K562 (cell line): ENCODE results near the gene MEIKIN. TPM values are rescaled to one million over a fixed set of nuclear protein-coding genes. Genes with fewer than 3 reads are reported as not detected.
A peak's percentile ranks its signal among the peaks of the same experiment; 100 is the strongest.

Source experiments
- ATAC-seq: fragments of 200-7000 bp; cut with Tn5 transposase; 3 replicates; pipeline ENCODE4 v1.9.1; 2020; ENCODE audit warnings: moderate library complexity
- BruUV-seq: library from RNA; stranded (reverse); fragments of 400-500 nt; replicated peaks from 2 replicates; lab custom pipeline; 2021; lab: Mats Ljungman, UMichigan
- CTCF ChIA-PET: fragments of 300-600 bp; formaldehyde crosslinking; extraction: SDS; loops from one replicate; lab custom pipeline; 2021; ENCODE audit warnings: low intra/inter-chr PET ratio; lab: Yijun Ruan, JAX
- POLR2A ChIA-PET: fragments of 300-600, 350-650 bp; sonication (Branson Sonifier 250); formaldehyde crosslinking; extraction: SDS; loops from one replicate; lab custom pipeline; 2021; ENCODE audit warnings: antibody characterized with exemption, inconsistent platforms; lab: Yijun Ruan, JAX
- DNase-seq, 4 experiments: peaks; one replicate each; pipeline versions ENCODE4 v3.0.0 to v3.0.0-alpha.2; 2011 to 2018; ENCODE audit warnings: low spot score in 3 of 4, mixed read lengths in 3 of 4; ENCODE audit errors: extremely low read depth in 1 of 4
- FAIRE-seq: peaks from 2 replicates; lab custom pipeline; 2011; peaks lifted over from hg19 to GRCh38; lab: Jason Lieb, UNC
- H2AFZ ChIP-seq: 2 replicates; pipeline ENCODE4 v1.6.0; 2011; ENCODE audit warnings: low read depth, low read length, control low read depth, inconsistent platforms
- H3K27ac ChIP-seq: fragments of 200-600 bp; 3 replicates; pipeline ENCODE4 v1.8.0; 2011; ENCODE audit warnings: low read depth, mild to moderate bottlenecking, control low read depth, inconsistent platforms, low read length, moderate library complexity, mixed read lengths; ENCODE audit errors: extremely low read depth
- H3K27me3 ChIP-seq, 2 experiments: fragments of 300-600 bp in 1 of 2; 2 replicates in 1 of 2; 3 replicates in 1 of 2; pipeline versions ENCODE4 v1.6.0 to v1.8.0; 2011; ENCODE audit warnings: inconsistent platforms in 2 of 2, low read length in 2 of 2, mild to moderate bottlenecking in 1 of 2, mixed read lengths in 1 of 2, moderate library complexity in 1 of 2; ENCODE audit not compliant: control insufficient read depth in 2 of 2, insufficient read depth in 2 of 2
- H3K36me3 ChIP-seq: fragments of 300-600 bp; 3 replicates; pipeline ENCODE4 v1.8.0; 2011; ENCODE audit warnings: mild to moderate bottlenecking, low read length, inconsistent platforms; ENCODE audit not compliant: control insufficient read depth, insufficient read depth
- H3K4me1 ChIP-seq, 2 experiments: fragments of 200-600 bp in 1 of 2; replicated peaks in 1 of 2; 2 replicates in 1 of 2; 3 replicates in 1 of 2; pipeline versions ENCODE4 v1.5.1 to v1.8.0; 2011; ENCODE audit warnings: inconsistent platforms in 2 of 2, low read length in 2 of 2, mild to moderate bottlenecking in 1 of 2, mixed read lengths in 1 of 2, moderate library complexity in 1 of 2; ENCODE audit not compliant: control insufficient read depth in 2 of 2, insufficient read depth in 2 of 2
- H3K4me2 ChIP-seq: 2 replicates; pipeline ENCODE4 v1.6.1; 2011; ENCODE audit warnings: low read length, control low read depth, inconsistent platforms, mixed read lengths; ENCODE audit not compliant: insufficient read depth
- H3K4me3 ChIP-seq: fragments of 200-600 bp; sonication (generic), shearing (Covaris generic); 2 replicates; pipeline ENCODE4 v1.5.1; 2016; ENCODE audit warnings: control low read depth, inconsistent platforms
- H3K79me2 ChIP-seq: fragments of 200-600 bp; 3 replicates; pipeline ENCODE4 v1.8.0; 2011; ENCODE audit warnings: low read length, inconsistent platforms; ENCODE audit not compliant: control insufficient read depth, insufficient read depth
- H3K9ac ChIP-seq, 2 experiments: 2 replicates each; pipeline versions ENCODE4 v1.6.0 to v1.6.1; 2011; ENCODE audit warnings: low read depth in 2 of 2, low read length in 2 of 2, control low read depth in 1 of 2, inconsistent platforms in 1 of 2, mild to moderate bottlenecking in 1 of 2, mixed read lengths in 1 of 2; ENCODE audit not compliant: insufficient read depth in 1 of 2
- H3K9me1 ChIP-seq: one replicate; pipeline ENCODE4 v1.6.0; 2011; ENCODE audit warnings: inconsistent platforms, mild to moderate bottlenecking, low read length, moderate library complexity; ENCODE audit not compliant: control insufficient read depth, insufficient read depth
- H3K9me3 ChIP-seq: replicated peaks from 2 replicates; pipeline ENCODE4 v1.5.1; 2011; ENCODE audit warnings: low read depth, low read length, inconsistent platforms; ENCODE audit not compliant: control insufficient read depth, insufficient read depth
- H4K20me1 ChIP-seq: replicated peaks from 2 replicates; pipeline ENCODE4 v1.6.1; 2011; ENCODE audit warnings: low read length, inconsistent platforms, mixed read lengths; ENCODE audit not compliant: control insufficient read depth, insufficient read depth
- BCOR ChIP-seq: fragments of 450-650 bp; IDR thresholded peaks from 2 replicates; pipeline ENCODE4 v1.6.1; 2016
- CBX1 ChIP-seq: sonication (generic); IDR thresholded peaks from 2 replicates; pipeline ENCODE4 v1.6.1; 2016; ENCODE audit warnings: antibody characterized with exemption, low read depth, mild to moderate bottlenecking
- GABPB1 ChIP-seq: sonication (generic); formaldehyde crosslinking; IDR thresholded peaks from 2 replicates; pipeline ENCODE4 v1.8.0; 2022; ENCODE audit warnings: mild to moderate bottlenecking, missing genetic modification reagents
- HDAC6 ChIP-seq: IDR thresholded peaks from 2 replicates; pipeline ENCODE4 v1.6.1; 2012; ENCODE audit warnings: low read depth, mild to moderate bottlenecking, control low read depth, inconsistent platforms, low read length, moderate library complexity
- KLF10 ChIP-seq: fragments of 250-450 bp; sonication (Bioruptor Pico); IDR thresholded peaks from 2 replicates; pipeline ENCODE4 v1.6.1; 2021; ENCODE audit warnings: matching md5 sums
- NR2C2 ChIP-seq, 2 experiments: fragments of 200-800 bp in 1 of 2; sonication (Bioruptor generic) in 1 of 2; sonication (generic) in 1 of 2; formaldehyde crosslinking in 1 of 2; IDR thresholded peaks; 2 replicates each; pipeline versions ENCODE4 v1.6.1 to v1.8.0; 2016 to 2022; ENCODE audit warnings: mild to moderate bottlenecking in 1 of 2, missing compliant biosample characterization in 1 of 2, missing genetic modification characterization in 1 of 2, missing genetic modification reagents in 1 of 2
- RNF2 ChIP-seq: sonication (generic); IDR thresholded peaks from 2 replicates; pipeline ENCODE4 v1.6.1; 2016
- TCF3 ChIP-seq: sonication (generic); formaldehyde crosslinking; IDR thresholded peaks from 2 replicates; pipeline ENCODE4 v1.4.0; 2020; ENCODE audit warnings: mild to moderate bottlenecking, missing genetic modification reagents
- TEAD1 ChIP-seq, 2 experiments: fragments of 450-650 bp in 1 of 2; sonication (generic) in 1 of 2; formaldehyde crosslinking; IDR thresholded peaks; 2 replicates each; pipeline versions ENCODE4 v1.4.0 to v1.8.0; 2020 to 2022; ENCODE audit warnings: mild to moderate bottlenecking in 2 of 2, missing genetic modification reagents in 1 of 2
- ZNF12 ChIP-seq: sonication (generic); formaldehyde crosslinking; IDR thresholded peaks from 2 replicates; pipeline ENCODE4 v1.4.0; 2020; ENCODE audit warnings: mild to moderate bottlenecking, missing genetic modification reagents
- ZNF232 ChIP-seq: sonication (generic); formaldehyde crosslinking; IDR thresholded peaks from 2 replicates; pipeline ENCODE4 v1.8.0; 2022; ENCODE audit warnings: mild to moderate bottlenecking, missing genetic modification reagents
- WGBS: fragments of 100-300 bp; shearing (Covaris generic); methylation state at CpG from one replicate; pipeline ENCODE4 v1.1.6; 2016; ENCODE audit warnings: low coverage, mixed read lengths; ENCODE audit not compliant: insufficient coverage; ENCODE audit errors: missing lambda C conversion rate; 5-methylcytosine and 5-hydroxymethylcytosine counted together
- in situ Hi-C: fragments of 300-500 bp; cut with MboI; formaldehyde crosslinking; loops from 4 replicates; pipeline ENCODE4 v1.15.0; 2018; ENCODE audit warnings: inconsistent platforms, mixed read lengths
- intact Hi-C: fragments of 100-400 bp; cut with micrococcal nuclease; formaldehyde crosslinking; loops from 2 replicates; pipeline ENCODE4 v1.14.2; 2022
- polyA plus RNA-seq, 8 experiments: library from polyadenylated mRNA; depleted of rRNA in 4 of 8; stranded (reverse) in 5 of 8; unstranded in 3 of 8; fragments of >200 nt; fragmentation: Nextera tagmentation in 2 of 8; fragmentation: Illumina TruSeq in 1 of 8; extraction: Ambion mirVana in 2 of 8; extraction: Trizol in 1 of 8; gene quantifications; 2 replicates each; pipeline versions ENCODE4 v1.2.1 to v1.2.3, GENCODE V29; 2011 to 2014; ENCODE audit warnings: inconsistent platforms in 1 of 8, missing spikeins in 1 of 8
- total RNA-seq, 7 experiments: library from RNA; depleted of rRNA in 6 of 7; stranded (reverse); fragments of >200 nt in 6 of 7; fragmentation: Illumina TruSeq in 2 of 7; extraction: Trizol in 2 of 7; gene quantifications; 2 replicates each; pipeline versions ENCODE4 v1.2.1 to v1.2.3, GENCODE V29; 2011 to 2021; ENCODE audit warnings: low replicate concordance in 1 of 7
- TF ChIP-seq, protein P1 (sequence below): sonication (generic); formaldehyde crosslinking; IDR thresholded peaks from 2 replicates; pipeline ENCODE4 v1.8.1; 2022; ENCODE audit warnings: missing genetic modification reagents
- TF ChIP-seq, protein P2 (sequence below): fragments of 250-450 bp; sonication (Bioruptor Pico); IDR thresholded peaks from 2 replicates; pipeline ENCODE4 v1.8.0; 2022; ENCODE audit warnings: moderate library complexity, mild to moderate bottlenecking, inconsistent platforms
- TF ChIP-seq, protein P3 (sequence below): sonication (generic); formaldehyde crosslinking; IDR thresholded peaks from 2 replicates; pipeline ENCODE4 v1.8.1; 2023; ENCODE audit warnings: mild to moderate bottlenecking, missing genetic modification reagents
- TF ChIP-seq, protein P4 (sequence below): fragments of 450-650 bp; formaldehyde crosslinking; IDR thresholded peaks from 2 replicates; pipeline ENCODE4 v1.4.0; 2020; ENCODE audit warnings: mild to moderate bottlenecking, moderate library complexity
- TF ChIP-seq, protein P5 (sequence below): IDR thresholded peaks from 2 replicates; pipeline ENCODE4 v1.6.1; 2016; ENCODE audit warnings: missing genetic modification characterization, missing compliant biosample characterization

MEIKIN gene
- total and polyA plus RNA-seq, 9 of the 15 experiments (the other 6 are each of a cell fraction or from before 2014, with no cell fraction given) = 0.18 TPM; not detected in 8

DNA sequence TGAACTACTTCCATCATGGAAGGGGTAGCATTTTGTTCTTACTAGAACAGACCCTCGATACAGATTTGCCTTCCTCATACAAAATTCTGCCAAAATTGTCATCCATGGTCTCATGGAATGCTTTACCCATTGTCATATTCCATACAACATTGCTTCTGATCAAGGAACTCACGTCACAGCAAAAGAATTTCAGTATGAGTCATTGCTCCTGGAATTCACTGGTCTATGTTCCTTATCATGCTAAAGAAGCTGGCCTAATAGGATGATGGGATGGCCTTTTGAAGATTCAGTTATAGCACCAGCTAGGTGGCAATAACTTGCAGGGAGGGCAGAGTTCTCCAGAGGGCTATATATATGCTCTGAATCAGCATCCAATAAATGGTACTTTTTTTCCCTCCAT lies 130.5 kb downstream of the MEIKIN start:
- 0% methylated on average over 2 of the region's 2 CpGs for WGBS
- Histone ChIP-seq H3K4me2 (0 out of 2 replicates have a peak overlapping the region, but pooled peaks have one; percentile 18), H4K20me1 (no peaks in the 10 kb centered on the region), H3K27me3 (no peaks in the 10 kb centered on the region), H3K9me1 (no peaks in the 10 kb centered on the region), H3K9me3 (no peaks in the 10 kb centered on the region; the same call in 1 of the 2 replicates), H3K36me3 (no peaks in the 10 kb centered on the region), H3K27ac (no peak overlapping the region; the same call in 2 of the 3 replicates), H3K9ac (no peak overlapping the region), H3K79me2 (no peaks in the 10 kb centered on the region), H3K4me3 (no peak overlapping the region), H2AFZ (no peak overlapping the region), H3K4me1 (peaks cover 2 to 18% of the 10 kb centered on the region in 2 experiments; a peak in 2 of 5 replicates)
- ChIA-PET CTCF (no interaction called here), POLR2A (interaction anchor here (1.2 kb wide), 1 partner anchor 18 kb away, joined by 4 read pairs; the partner anchor contains the start of gene FNIP1)
- DNase-seq (peak in 2 of 4 experiments; percentile 29 to 52), ATAC-seq (peak; percentile 51; the same call in 2 of the 3 replicates), FAIRE-seq (no peak)
- in situ Hi-C loops = loop anchor here (5.0 kb wide), 1 partner anchor 187 kb away; no protein-coding TSS in a partner anchor
- intact Hi-C loops = loop anchor here (5.0 kb wide), 1 partner anchor 228 kb away; no protein-coding TSS in a partner anchor
- BruUV-seq = no TSS peak
- TF ChIP-seq NR2C2 (CRISPR knock-in tag; IDR thresholded peaks at IDR 0.05) (no peak), NR2C2 (tag; IDR thresholded peaks at IDR 0.05) (no peak), TEAD1 (CRISPR knock-in tag; IDR thresholded peaks at IDR 0.05) (peak; percentile 83 to 96; a peak in 3 of 4 replicates), GABPB1 (CRISPR knock-in tag) (no peak), RNF2 (no peak), ZNF232 (CRISPR knock-in tag) (no peak), CBX1 (no peak), HDAC6 (no peak), KLF10 (CRISPR knock-in tag) (no peak), TCF3 (CRISPR knock-in tag) (peak; percentile 10; the same call in 1 of the 2 replicates), BCOR (no peak), ZNF12 (CRISPR knock-in tag) (no peak)
- TF ChIP-seq, protein P1, sequence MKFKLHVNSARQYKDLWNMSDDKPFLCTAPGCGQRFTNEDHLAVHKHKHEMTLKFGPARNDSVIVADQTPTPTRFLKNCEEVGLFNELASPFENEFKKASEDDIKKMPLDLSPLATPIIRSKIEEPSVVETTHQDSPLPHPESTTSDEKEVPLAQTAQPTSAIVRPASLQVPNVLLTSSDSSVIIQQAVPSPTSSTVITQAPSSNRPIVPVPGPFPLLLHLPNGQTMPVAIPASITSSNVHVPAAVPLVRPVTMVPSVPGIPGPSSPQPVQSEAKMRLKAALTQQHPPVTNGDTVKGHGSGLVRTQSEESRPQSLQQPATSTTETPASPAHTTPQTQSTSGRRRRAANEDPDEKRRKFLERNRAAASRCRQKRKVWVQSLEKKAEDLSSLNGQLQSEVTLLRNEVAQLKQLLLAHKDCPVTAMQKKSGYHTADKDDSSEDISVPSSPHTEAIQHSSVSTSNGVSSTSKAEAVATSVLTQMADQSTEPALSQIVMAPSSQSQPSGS (CRISPR knock-in tag) = peak; percentile 30; the same call in 1 of the 2 replicates
- TF ChIP-seq, protein P2, sequence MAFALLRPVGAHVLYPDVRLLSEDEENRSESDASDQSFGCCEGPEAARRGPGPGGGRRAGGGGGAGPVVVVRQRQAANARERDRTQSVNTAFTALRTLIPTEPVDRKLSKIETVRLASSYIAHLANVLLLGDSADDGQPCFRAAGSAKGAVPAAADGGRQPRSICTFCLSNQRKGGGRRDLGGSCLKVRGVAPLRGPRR = no peak
- TF ChIP-seq, protein P3, sequence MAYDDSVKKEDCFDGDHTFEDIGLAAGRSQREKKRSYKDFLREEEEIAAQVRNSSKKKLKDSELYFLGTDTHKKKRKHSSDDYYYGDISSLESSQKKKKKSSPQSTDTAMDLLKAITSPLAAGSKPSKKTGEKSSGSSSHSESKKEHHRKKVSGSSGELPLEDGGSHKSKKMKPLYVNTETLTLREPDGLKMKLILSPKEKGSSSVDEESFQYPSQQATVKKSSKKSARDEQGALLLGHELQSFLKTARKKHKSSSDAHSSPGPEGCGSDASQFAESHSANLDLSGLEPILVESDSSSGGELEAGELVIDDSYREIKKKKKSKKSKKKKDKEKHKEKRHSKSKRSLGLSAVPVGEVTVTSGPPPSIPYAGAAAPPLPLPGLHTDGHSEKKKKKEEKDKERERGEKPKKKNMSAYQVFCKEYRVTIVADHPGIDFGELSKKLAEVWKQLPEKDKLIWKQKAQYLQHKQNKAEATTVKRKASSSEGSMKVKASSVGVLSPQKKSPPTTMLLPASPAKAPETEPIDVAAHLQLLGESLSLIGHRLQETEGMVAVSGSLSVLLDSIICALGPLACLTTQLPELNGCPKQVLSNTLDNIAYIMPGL (CRISPR knock-in tag) = no peak
- TF ChIP-seq, protein P4, sequence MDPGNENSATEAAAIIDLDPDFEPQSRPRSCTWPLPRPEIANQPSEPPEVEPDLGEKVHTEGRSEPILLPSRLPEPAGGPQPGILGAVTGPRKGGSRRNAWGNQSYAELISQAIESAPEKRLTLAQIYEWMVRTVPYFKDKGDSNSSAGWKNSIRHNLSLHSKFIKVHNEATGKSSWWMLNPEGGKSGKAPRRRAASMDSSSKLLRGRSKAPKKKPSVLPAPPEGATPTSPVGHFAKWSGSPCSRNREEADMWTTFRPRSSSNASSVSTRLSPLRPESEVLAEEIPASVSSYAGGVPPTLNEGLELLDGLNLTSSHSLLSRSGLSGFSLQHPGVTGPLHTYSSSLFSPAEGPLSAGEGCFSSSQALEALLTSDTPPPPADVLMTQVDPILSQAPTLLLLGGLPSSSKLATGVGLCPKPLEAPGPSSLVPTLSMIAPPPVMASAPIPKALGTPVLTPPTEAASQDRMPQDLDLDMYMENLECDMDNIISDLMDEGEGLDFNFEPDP (CRISPR knock-in tag) = no peak
- TF ChIP-seq, protein P5, sequence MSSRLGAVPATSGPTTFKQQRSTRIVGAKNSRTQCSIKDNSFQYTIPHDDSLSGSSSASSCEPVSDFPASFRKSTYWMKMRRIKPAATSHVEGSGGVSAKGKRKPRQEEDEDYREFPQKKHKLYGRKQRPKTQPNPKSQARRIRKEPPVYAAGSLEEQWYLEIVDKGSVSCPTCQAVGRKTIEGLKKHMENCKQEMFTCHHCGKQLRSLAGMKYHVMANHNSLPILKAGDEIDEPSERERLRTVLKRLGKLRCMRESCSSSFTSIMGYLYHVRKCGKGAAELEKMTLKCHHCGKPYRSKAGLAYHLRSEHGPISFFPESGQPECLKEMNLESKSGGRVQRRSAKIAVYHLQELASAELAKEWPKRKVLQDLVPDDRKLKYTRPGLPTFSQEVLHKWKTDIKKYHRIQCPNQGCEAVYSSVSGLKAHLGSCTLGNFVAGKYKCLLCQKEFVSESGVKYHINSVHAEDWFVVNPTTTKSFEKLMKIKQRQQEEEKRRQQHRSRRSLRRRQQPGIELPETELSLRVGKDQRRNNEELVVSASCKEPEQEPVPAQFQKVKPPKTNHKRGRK (tag) = no peak
